H1 (cell line): ENCODE measurements around the gene ABTB1. TPM values are rescaled to one million over a fixed set of nuclear protein-coding genes. Genes with fewer than 3 reads are reported as not detected.

Experiments
- CTCF ChIA-PET: fragments of 300-600 bp; sonication (Branson Sonifier 250); formaldehyde crosslinking; loops from one replicate; lab custom pipeline; 2021; ENCODE audit not compliant: partially characterized antibody; lab: Charles Lee
- POLR2A ChIA-PET: fragments of 300-600 bp; sonication (Branson Sonifier 250); formaldehyde crosslinking; loops from one replicate; lab custom pipeline; 2021; ENCODE audit warnings: inconsistent platforms; ENCODE audit not compliant: partially characterized antibody; lab: Charles Lee
- DNase-seq, 2 experiments: peaks; one replicate each; pipeline versions ENCODE4 v3.0.0 to v3.0.0-alpha.2; 2010 to 2022; ENCODE audit warnings: low spot score in 2 of 2, low read depth in 1 of 2, mixed read lengths in 1 of 2
- FAIRE-seq: peaks from 2 replicates; lab custom pipeline; 2011; peaks lifted over from hg19 to GRCh38; lab: Jason Lieb, UNC
- H2AFZ ChIP-seq: 2 replicates; pipeline ENCODE4 v1.8.1; 2012; ENCODE audit warnings: low read length, inconsistent platforms
- H2AK5ac ChIP-seq: 2 replicates; pipeline ENCODE4 v1.6.1; 2013; ENCODE audit warnings: low read depth, low read length
- H2BK120ac ChIP-seq: replicated peaks from 2 replicates; pipeline ENCODE3; 2013; ENCODE audit warnings: low read depth, low read length, inconsistent platforms
- H2BK12ac ChIP-seq: 2 replicates; pipeline ENCODE4 v1.6.1; 2013; ENCODE audit warnings: low read depth, low read length
- H2BK15ac ChIP-seq: 2 replicates; pipeline ENCODE4 v1.6.1; 2013; ENCODE audit warnings: low read length
- H2BK20ac ChIP-seq: 2 replicates; pipeline ENCODE4 v1.6.1; 2013; ENCODE audit warnings: low read length
- H2BK5ac ChIP-seq: 2 replicates; pipeline ENCODE4 v1.6.1; 2013; ENCODE audit warnings: low read depth, low read length
- H3K14ac ChIP-seq: 2 replicates; pipeline ENCODE4 v1.6.1; 2013; ENCODE audit warnings: inconsistent platforms; ENCODE audit not compliant: insufficient read length
- H3K18ac ChIP-seq: 2 replicates; pipeline ENCODE4 v1.6.1; 2013; ENCODE audit warnings: low read length; ENCODE audit errors: extremely low read depth
- H3K23ac ChIP-seq: 2 replicates; pipeline ENCODE4 v1.6.1; 2013; ENCODE audit warnings: inconsistent platforms; ENCODE audit not compliant: insufficient read length
- H3K23me2 ChIP-seq: 2 replicates; pipeline ENCODE4 v1.6.1; 2013; ENCODE audit warnings: low read depth, low read length
- H3K27ac ChIP-seq: 2 replicates; pipeline ENCODE4 v1.6.1; 2011; ENCODE audit warnings: low read depth, low read length, inconsistent platforms
- H3K27me3 ChIP-seq, 4 experiments: replicated peaks in 1 of 4; 1 replicate in 1 of 4; 2 replicates in 3 of 4; pipeline versions ENCODE4 v1.6.1 to v1.8.1; 2011 to 2013; ENCODE audit warnings: low read length in 3 of 4, mild to moderate bottlenecking in 3 of 4, inconsistent platforms in 2 of 4, mixed read lengths in 2 of 4, moderate library complexity in 1 of 4; ENCODE audit not compliant: control insufficient read depth in 3 of 4, insufficient read depth in 3 of 4; ENCODE audit errors: extremely low read depth in 1 of 4
- H3K36me3 ChIP-seq, 4 experiments: 2 replicates each; pipeline versions ENCODE4 v1.6.1 to v1.8.1; 2011 to 2013; ENCODE audit warnings: mild to moderate bottlenecking in 4 of 4, low read length in 3 of 4, moderate library complexity in 2 of 4, control low read depth in 1 of 4, inconsistent platforms in 1 of 4; ENCODE audit not compliant: insufficient read depth in 4 of 4, control insufficient read depth in 2 of 4
- H3K4ac ChIP-seq: replicated peaks from 2 replicates; pipeline ENCODE3; 2013; ENCODE audit warnings: low read length, low read depth, mixed read lengths, inconsistent platforms; ENCODE audit not compliant: insufficient read length
- H3K4me1 ChIP-seq, 4 experiments: replicated peaks in 1 of 4; 1 replicate in 1 of 4; 2 replicates in 3 of 4; pipeline versions ENCODE4 v1.6.1 to v1.8.1; 2011 to 2013; ENCODE audit warnings: low read length in 3 of 4, inconsistent platforms in 2 of 4, mixed read lengths in 1 of 4; ENCODE audit not compliant: insufficient read depth in 4 of 4, control insufficient read depth in 3 of 4
- H3K4me2 ChIP-seq, 2 experiments: 2 replicates each; pipeline versions ENCODE4 v1.6.1 to v1.8.1; 2011 to 2013; ENCODE audit warnings: low read depth in 2 of 2, low read length in 2 of 2, control low read depth in 1 of 2, inconsistent platforms in 1 of 2, mild to moderate bottlenecking in 1 of 2; ENCODE audit not compliant: insufficient read depth in 1 of 2
- H3K4me3 ChIP-seq, 4 experiments: fragments of 200-600, 300-600 bp in 1 of 4; sonication (generic), shearing (Covaris generic), sonication (Bioruptor Twin) in 1 of 4; 2 replicates each; pipeline versions ENCODE4 v1.5.1 to v1.8.1; 2011 to 2016; ENCODE audit warnings: low read length in 4 of 4, low read depth in 3 of 4, control low read depth in 2 of 4, inconsistent platforms in 2 of 4, mild to moderate bottlenecking in 2 of 4, mixed read lengths in 1 of 4, moderate library complexity in 1 of 4; ENCODE audit not compliant: insufficient read depth in 2 of 4; ENCODE audit errors: extremely low read depth in 1 of 4
- H3K56ac ChIP-seq: replicated peaks from 2 replicates; pipeline ENCODE3; 2013; ENCODE audit warnings: low read depth, mild to moderate bottlenecking, mixed read lengths, low read length, inconsistent platforms; ENCODE audit not compliant: insufficient read length
- H3K79me1 ChIP-seq: 2 replicates; pipeline ENCODE4 v1.6.1; 2013; ENCODE audit warnings: low read depth, low read length, control low read depth
- H3K79me2 ChIP-seq, 2 experiments: 2 replicates each; pipeline versions ENCODE4 v1.6.1 to v1.8.1; 2012 to 2013; ENCODE audit warnings: low read length in 2 of 2, mild to moderate bottlenecking in 2 of 2, inconsistent platforms in 1 of 2; ENCODE audit not compliant: insufficient read depth in 2 of 2, control insufficient read depth in 1 of 2
- H3K9ac ChIP-seq, 4 experiments: replicated peaks in 1 of 4; 1 replicate in 1 of 4; 2 replicates in 3 of 4; pipeline versions ENCODE4 v1.6.1 to v1.8.1; 2011 to 2013; ENCODE audit warnings: low read depth in 3 of 4, low read length in 3 of 4, control low read depth in 2 of 4, mild to moderate bottlenecking in 2 of 4, moderate library complexity in 2 of 4, inconsistent platforms in 1 of 4; ENCODE audit errors: extremely low read depth in 1 of 4
- H3K9me3 ChIP-seq, 2 experiments: 2 replicates each; pipeline versions ENCODE4 v1.6.1 to v1.8.1; 2012 to 2013; ENCODE audit warnings: mild to moderate bottlenecking in 2 of 2, moderate library complexity in 2 of 2, control low read depth in 1 of 2, inconsistent platforms in 1 of 2, low read depth in 1 of 2, low read length in 1 of 2, mixed read lengths in 1 of 2; ENCODE audit not compliant: insufficient read depth in 2 of 2
- H4K20me1 ChIP-seq, 2 experiments: replicated peaks in 1 of 2; 2 replicates each; pipeline versions ENCODE3 to v1.8.1; 2011 to 2013; ENCODE audit warnings: inconsistent platforms in 2 of 2, low read length in 2 of 2, mild to moderate bottlenecking in 1 of 2; ENCODE audit not compliant: insufficient read depth in 2 of 2, control insufficient read depth in 1 of 2
- H4K5ac ChIP-seq: 2 replicates; pipeline ENCODE4 v1.6.1; 2013; ENCODE audit warnings: low read length, low read depth, mixed read lengths, inconsistent platforms; ENCODE audit not compliant: insufficient read length
- H4K8ac ChIP-seq: 2 replicates; pipeline ENCODE4 v1.8.0; 2013; ENCODE audit warnings: mild to moderate bottlenecking, moderate library complexity, low read length, inconsistent platforms; ENCODE audit not compliant: insufficient read depth; ENCODE audit errors: extremely low read depth
- H4K91ac ChIP-seq: replicated peaks from 2 replicates; pipeline ENCODE3; 2013; ENCODE audit warnings: low read length, mixed read lengths, inconsistent platforms; ENCODE audit not compliant: insufficient read length
- BCL11A ChIP-seq, 2 experiments: IDR thresholded peaks; one replicate each; pipeline ENCODE4 v1.6.1; 2011; ENCODE audit warnings: low read depth in 2 of 2, low read length in 2 of 2, mild to moderate bottlenecking in 2 of 2
- CEBPB ChIP-seq: IDR thresholded peaks from 2 replicates; pipeline ENCODE4 v1.6.1; 2012; ENCODE audit warnings: low read depth, low read length
- EP300 ChIP-seq, 2 experiments: IDR thresholded peaks; 1 replicate in 1 of 2; 2 replicates in 1 of 2; pipeline ENCODE4 v1.6.1; 2011 to 2012; ENCODE audit warnings: low read depth in 2 of 2, low read length in 2 of 2, mild to moderate bottlenecking in 2 of 2, borderline replicate concordance in 1 of 2, inconsistent platforms in 1 of 2, moderate library complexity in 1 of 2
- HDAC6 ChIP-seq: IDR thresholded peaks from one replicate; pipeline ENCODE4 v1.7.1; 2012; ENCODE audit warnings: low read depth, mild to moderate bottlenecking, inconsistent platforms, low read length, moderate library complexity
- KDM1A ChIP-seq: fragments of 200-600, 300-600 bp; sonication (generic); IDR thresholded peaks from 2 replicates; pipeline ENCODE4 v1.7.1; 2016; ENCODE audit warnings: mild to moderate bottlenecking, low read length, borderline replicate concordance
- KDM4A ChIP-seq: IDR thresholded peaks from one replicate; pipeline ENCODE4 v1.7.1; 2012; ENCODE audit warnings: low read depth, mild to moderate bottlenecking, moderate library complexity, low read length, inconsistent platforms; ENCODE audit not compliant: severe bottlenecking
- NRF1 ChIP-seq: IDR thresholded peaks from 2 replicates; pipeline ENCODE4 v1.6.1; 2011; ENCODE audit warnings: mild to moderate bottlenecking, low read depth, low read length, improper control_type of control experiment
- POLR2A ChIP-seq, 2 experiments: IDR thresholded peaks; 1 replicate in 1 of 2; 2 replicates in 1 of 2; pipeline ENCODE4 v1.6.1; 2011; ENCODE audit warnings: low read depth in 2 of 2, low read length in 2 of 2, mild to moderate bottlenecking in 2 of 2; ENCODE audit errors: control extremely low read depth in 1 of 2
- RAD21 ChIP-seq, 2 experiments: IDR thresholded peaks in 1 of 2; conservative IDR thresholded peaks in 1 of 2; 2 replicates each; pipeline ENCODE4 v1.6.1; 2011; ENCODE audit warnings: low read depth in 2 of 2, low read length in 2 of 2, improper control_type of control experiment in 1 of 2, inconsistent platforms in 1 of 2, mild to moderate bottlenecking in 1 of 2, moderate library complexity in 1 of 2
- RXRA ChIP-seq: IDR thresholded peaks from 2 replicates; pipeline ENCODE4 v1.6.1; 2011; ENCODE audit warnings: low read depth, mild to moderate bottlenecking, low read length, moderate library complexity; ENCODE audit not compliant: insufficient read depth
- SIX5 ChIP-seq: IDR thresholded peaks from 2 replicates; pipeline ENCODE4 v1.6.1; 2011; ENCODE audit warnings: mild to moderate bottlenecking, low read depth, low read length
- SRF ChIP-seq: IDR thresholded peaks from 2 replicates; pipeline ENCODE4 v1.6.1; 2011; ENCODE audit warnings: mild to moderate bottlenecking, low read depth, low read length, moderate library complexity
- TAF1 ChIP-seq: IDR thresholded peaks from 2 replicates; pipeline ENCODE4 v1.6.1; 2011; ENCODE audit warnings: mild to moderate bottlenecking, low read depth, low read length
- TCF12 ChIP-seq: IDR thresholded peaks from 2 replicates; pipeline ENCODE4 v1.6.1; 2011; ENCODE audit warnings: low read depth, mild to moderate bottlenecking, low read length
- WGBS, 2 experiments: shearing (Covaris generic) in 1 of 2; methylation state at CpG; one replicate each; pipeline versions ENCODE4 v1.1.6 to v1.1.7; 2013 to 2015; ENCODE audit warnings: low lambda C conversion rate in 2 of 2, mixed read lengths in 2 of 2, inconsistent platforms in 1 of 2, low coverage in 1 of 2, missing lambda C conversion rate in 1 of 2; ENCODE audit not compliant: insufficient replicate concordance in 2 of 2, insufficient coverage in 1 of 2, insufficient read length in 1 of 2; ENCODE audit errors: extremely low coverage in 1 of 2, missing lambda C conversion rate in 1 of 2; 5-methylcytosine and 5-hydroxymethylcytosine counted together
- polyA plus RNA-seq, 7 experiments: library from polyadenylated mRNA; depleted of rRNA in 3 of 7; stranded (reverse) in 5 of 7; unstranded in 2 of 7; fragments of >200 nt in 5 of 7; fragments of 200-250 nt in 2 of 7; gene quantifications; 1 replicate in 5 of 7; 2 replicates in 1 of 7; 4 replicates in 1 of 7; pipeline versions ENCODE4 v1.2.1 to v1.2.3, GENCODE V29; 2011 to 2013; ENCODE audit warnings: missing spikeins in 2 of 7, mixed read lengths in 2 of 7
- total RNA-seq: library from RNA; stranded (reverse); fragmentation: NEBNext Ultra II Directional; extraction: Animal tissue kit (Norgen Biotek cat#: 25700); gene quantifications from 2 replicates; pipeline ENCODE4 v1.2.1, GENCODE V29; 2021
- TF ChIP-seq, protein P1 (sequence below): IDR thresholded peaks from 2 replicates; pipeline ENCODE4 v1.6.1; 2012; ENCODE audit warnings: inconsistent platforms

Gene ABTB1
- total and polyA plus RNA-seq, 2 of the 8 experiments (the other 6 are each of a cell fraction or from before 2014, with no cell fraction given) = 7.1 to 9.4 TPM

DNA sequence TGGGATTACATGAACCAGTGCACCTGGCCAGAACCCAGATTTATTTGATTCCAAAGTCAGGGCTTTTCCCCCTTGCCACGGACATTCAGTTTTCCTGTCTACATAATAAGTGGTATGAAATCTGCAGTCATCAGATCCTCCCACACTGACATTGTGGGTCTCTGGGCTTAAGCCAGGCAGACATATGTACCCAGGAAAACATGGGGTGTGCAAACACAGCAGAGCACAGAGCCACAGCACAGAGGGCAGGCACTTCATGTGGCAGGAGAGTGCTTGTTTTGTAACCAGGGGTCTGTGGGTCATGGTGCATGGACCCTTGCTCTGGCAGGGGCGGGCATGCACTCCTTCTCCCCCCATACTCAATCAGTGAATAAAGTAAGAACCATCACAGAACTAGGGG is 6.1 kb upstream of the ABTB1 start:
- H2BK120ac ChIP-seq = no peak overlapping the region
- H3K27ac ChIP-seq = no peak overlapping the region
- H4K8ac ChIP-seq = no peak overlapping the region
- H3K9me3 ChIP-seq = no peaks in the 10 kb centered on the region
- H3K14ac ChIP-seq = no peak overlapping the region
- DNase-seq (no peak), FAIRE-seq (no peak)
- H2BK20ac ChIP-seq = no peak overlapping the region
- peaks cover 0 to under 1% (median under 1%) of the 10 kb centered on the region in 4 experiments; a peak in 2 of 7 replicates for H3K4me1 ChIP-seq
- no peak overlapping the region for H3K18ac ChIP-seq
- H3K23me2 ChIP-seq = no peaks in the 10 kb centered on the region
- no peak overlapping the region for H2BK12ac ChIP-seq
- H3K23ac ChIP-seq = no peak overlapping the region
- no peaks in the 10 kb centered on the region for H4K20me1 ChIP-seq
- 83% methylated on average over 2 of the region's 2 CpGs; no CpG with 5 or more reads in 1 of the 2 experiments for WGBS, 2 experiments
- no peak overlapping the region for H2AFZ ChIP-seq
- H3K56ac ChIP-seq = no peak overlapping the region
- H2BK5ac ChIP-seq = no peak overlapping the region
- ChIA-PET POLR2A (no interaction called here), CTCF (interaction anchor here (0.9 kb wide), 2 partner anchors 11 to 225 kb away, joined by 3 read pairs; no protein-coding TSS in a partner anchor)
- H3K4me3 ChIP-seq = no peak overlapping the region
- no peak overlapping the region for H3K9ac ChIP-seq
- H4K91ac ChIP-seq = no peak overlapping the region
- no peak overlapping the region for H2BK15ac ChIP-seq
- no peak for TF ChIP-seq SIX5
- no peak for TF ChIP-seq NRF1
- TF ChIP-seq, protein P1, sequence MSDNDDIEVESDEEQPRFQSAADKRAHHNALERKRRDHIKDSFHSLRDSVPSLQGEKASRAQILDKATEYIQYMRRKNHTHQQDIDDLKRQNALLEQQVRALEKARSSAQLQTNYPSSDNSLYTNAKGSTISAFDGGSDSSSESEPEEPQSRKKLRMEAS = no peak
- TF ChIP-seq CEBPB = no peak
- no peak for TF ChIP-seq SRF
- no peak for TF ChIP-seq TCF12
- no peak for TF ChIP-seq RXRA
- TF ChIP-seq TAF1 = no peak
- no peak for TF ChIP-seq POLR2A (IDR thresholded peaks at IDR 0.05; ENCODE audit: control extremely low read depth in 1 of 2, low read depth in 2 of 2, low read length in 2 of 2)
- no peak for TF ChIP-seq EP300 (IDR thresholded peaks at IDR 0.05; ENCODE audit: borderline replicate concordance in 1 of 2, low read depth in 2 of 2, low read length in 2 of 2)
- no peak for TF ChIP-seq KDM1A
- no peak for TF ChIP-seq KDM4A
- no peak for TF ChIP-seq RAD21 (IDR thresholded peaks at IDR 0.05 in 1 of 2, conservative IDR thresholded peaks at IDR 0.05 in 1 of 2; ENCODE audit: low read depth in 2 of 2, low read length in 2 of 2)
- no peak for TF ChIP-seq BCL11A (IDR thresholded peaks at IDR 0.05; ENCODE audit: low read depth in 2 of 2, low read length in 2 of 2)
- TF ChIP-seq HDAC6 = no peak
- TF ChIP-seq, all 59 proteins: peak for 0
- H3K79me2 ChIP-seq = no peaks in the 10 kb centered on the region
- peaks cover 0 to 3% (median 0%) of the 10 kb centered on the region in 4 experiments; a peak in 3 of 8 replicates for H3K36me3 ChIP-seq
- H2AK5ac ChIP-seq = no peak overlapping the region
- no peaks in the 10 kb centered on the region for H3K27me3 ChIP-seq
- H3K79me1 ChIP-seq = no peaks in the 10 kb centered on the region
- H3K4me2 ChIP-seq = no peak overlapping the region
- H3K4ac ChIP-seq = no peak overlapping the region
- no peak overlapping the region for H4K5ac ChIP-seq
